CD4-positive, alpha-beta T cell (primary cell): Measurements from ENCODE around the gene ACSF2. TPM values are rescaled to one million over a fixed set of nuclear protein-coding genes. Genes with fewer than 3 reads are reported as not detected.

Experiments
- ATAC-seq: fragments of 200-7000 bp; cut with Tn5 transposase; one replicate; pipeline ENCODE4 v1.10.0; 2022; ENCODE audit warnings: mild to moderate bottlenecking; ENCODE audit not compliant: poor library complexity
- CTCF ChIA-PET: fragments of 350-600 bp; sonication (Branson Sonifier 250); formaldehyde crosslinking; loops from one replicate; lab custom pipeline; 2021; ENCODE audit warnings: antibody characterized with exemption, inconsistent platforms; lab: Charles Lee
- POLR2A ChIA-PET: fragments of 350-600 bp; sonication (Branson Sonifier 250); formaldehyde crosslinking; loops from one replicate; lab custom pipeline; 2021; ENCODE audit warnings: antibody characterized with exemption, inconsistent platforms; lab: Charles Lee
- DNase-seq, 14 experiments: peaks; one replicate each; pipeline ENCODE4 v3.0.0-alpha.2; 2013 to 2020; ENCODE audit warnings: mixed read lengths in 2 of 14
- H3K27ac ChIP-seq, 2 donors: one replicate each; pipeline versions ENCODE4 v1.5.1 to v1.7.0; 2013; ENCODE audit warnings: low read length in 2 of 2, low read depth in 1 of 2, mild to moderate bottlenecking in 1 of 2
- H3K27me3 ChIP-seq, 2 experiments: 1 replicate in 1 of 2; 2 replicates in 1 of 2; pipeline versions ENCODE4 v1.6.1 to v1.7.0; 2013; ENCODE audit warnings: low read length in 2 of 2, control low read depth in 1 of 2, mild to moderate bottlenecking in 1 of 2, moderate library complexity in 1 of 2; ENCODE audit not compliant: insufficient read depth in 2 of 2, control insufficient read depth in 1 of 2
- H3K36me3 ChIP-seq: one replicate; pipeline ENCODE4 v1.6.1; 2013; ENCODE audit warnings: low read length, control low read depth; ENCODE audit not compliant: insufficient read depth
- H3K4me1 ChIP-seq: one replicate; pipeline ENCODE4 v1.6.1; 2013; ENCODE audit warnings: low read length, control low read depth; ENCODE audit not compliant: insufficient read depth
- H3K4me3 ChIP-seq: one replicate; pipeline ENCODE4 v1.5.1; 2013; ENCODE audit warnings: mild to moderate bottlenecking, low read length, moderate library complexity
- H3K9me3 ChIP-seq, 2 experiments: 1 replicate in 1 of 2; 2 replicates in 1 of 2; pipeline versions ENCODE4 v1.6.1 to v1.7.0; 2013; ENCODE audit warnings: low read length in 2 of 2, mild to moderate bottlenecking in 2 of 2, control low read depth in 1 of 2, moderate library complexity in 1 of 2; ENCODE audit not compliant: control insufficient read depth in 1 of 2, insufficient read depth in 1 of 2
- H3K27ac Mint-ChIP-seq: one replicate; pipeline ENCODE4 v1.8.0; 2020; ENCODE audit warnings: mixed read lengths
- H3K27me3 Mint-ChIP-seq: one replicate; pipeline ENCODE4 v1.8.0; 2021; ENCODE audit warnings: mixed read lengths
- H3K36me3 Mint-ChIP-seq: one replicate; pipeline ENCODE4 v1.8.0; 2021; ENCODE audit warnings: low read depth, mixed read lengths
- H3K4me1 Mint-ChIP-seq: one replicate; pipeline ENCODE4 v1.8.0; 2021; ENCODE audit warnings: low read depth, mixed read lengths
- H3K4me3 Mint-ChIP-seq: one replicate; pipeline ENCODE4 v1.8.0; 2020; ENCODE audit warnings: mild to moderate bottlenecking, mixed read lengths
- H3K9me3 Mint-ChIP-seq: one replicate; pipeline ENCODE4 v1.8.0; 2020; ENCODE audit warnings: mixed read lengths
- intact Hi-C, 2 experiments: fragments of 100-400 bp; cut with DNase I in 1 of 2; cut with micrococcal nuclease in 1 of 2; formaldehyde crosslinking; loops; one replicate each; pipeline versions ENCODE4 v1.15.1 to v1.9.0; 2023 to 2025; cut with DNase I, micrococcal nuclease
- total RNA-seq, 174 experiments: library from RNA in 2 of 174; stranded (reverse) in 2 of 174; gene quantifications; one replicate each; pipeline ENCODE4 v1.2.3 and lab custom pipeline; 2021 to 2026
- TF ChIP-seq, protein P1 (sequence below): fragments of 200-600 bp; IDR thresholded peaks from one replicate; pipeline ENCODE4 v1.8.0; 2022; ENCODE audit warnings: antibody characterized with exemption, mild to moderate bottlenecking

Gene ACSF2
- total RNA-seq, 2 experiments from 2014 or later: 11.9 to 13.9 TPM

- Histone ChIP-seq H3K9me3 (no peaks in the 10 kb centered on the region), H3K27ac (no peak overlapping the region), H3K27me3 (no peaks in the 10 kb centered on the region), H3K4me3 (no peak overlapping the region), H3K36me3 (no peaks in the 10 kb centered on the region), H3K4me1 (peaks cover 39% of the 10 kb centered on the region)
- TF ChIP-seq, protein P1, sequence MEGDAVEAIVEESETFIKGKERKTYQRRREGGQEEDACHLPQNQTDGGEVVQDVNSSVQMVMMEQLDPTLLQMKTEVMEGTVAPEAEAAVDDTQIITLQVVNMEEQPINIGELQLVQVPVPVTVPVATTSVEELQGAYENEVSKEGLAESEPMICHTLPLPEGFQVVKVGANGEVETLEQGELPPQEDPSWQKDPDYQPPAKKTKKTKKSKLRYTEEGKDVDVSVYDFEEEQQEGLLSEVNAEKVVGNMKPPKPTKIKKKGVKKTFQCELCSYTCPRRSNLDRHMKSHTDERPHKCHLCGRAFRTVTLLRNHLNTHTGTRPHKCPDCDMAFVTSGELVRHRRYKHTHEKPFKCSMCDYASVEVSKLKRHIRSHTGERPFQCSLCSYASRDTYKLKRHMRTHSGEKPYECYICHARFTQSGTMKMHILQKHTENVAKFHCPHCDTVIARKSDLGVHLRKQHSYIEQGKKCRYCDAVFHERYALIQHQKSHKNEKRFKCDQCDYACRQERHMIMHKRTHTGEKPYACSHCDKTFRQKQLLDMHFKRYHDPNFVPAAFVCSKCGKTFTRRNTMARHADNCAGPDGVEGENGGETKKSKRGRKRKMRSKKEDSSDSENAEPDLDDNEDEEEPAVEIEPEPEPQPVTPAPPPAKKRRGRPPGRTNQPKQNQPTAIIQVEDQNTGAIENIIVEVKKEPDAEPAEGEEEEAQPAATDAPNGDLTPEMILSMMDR: no peak
- Mint-ChIP-seq H3K36me3 (no peaks in the 10 kb centered on the region), H3K9me3 (no peaks in the 10 kb centered on the region), H3K27ac (no peak overlapping the region), H3K4me3 (no peak overlapping the region), H3K27me3 (peaks cover 5% of the 10 kb centered on the region), H3K4me1 (peaks cover 32% of the 10 kb centered on the region)
- DNase-seq (no peak), ATAC-seq (no peak)
- ChIA-PET POLR2A (no interaction called here), CTCF (no interaction called here)
- intact Hi-C loops: no loop called here
These were observed 87.5 kb downstream of the ACSF2 start for GRCh38 chr17:50513495-50513894.

DNA sequence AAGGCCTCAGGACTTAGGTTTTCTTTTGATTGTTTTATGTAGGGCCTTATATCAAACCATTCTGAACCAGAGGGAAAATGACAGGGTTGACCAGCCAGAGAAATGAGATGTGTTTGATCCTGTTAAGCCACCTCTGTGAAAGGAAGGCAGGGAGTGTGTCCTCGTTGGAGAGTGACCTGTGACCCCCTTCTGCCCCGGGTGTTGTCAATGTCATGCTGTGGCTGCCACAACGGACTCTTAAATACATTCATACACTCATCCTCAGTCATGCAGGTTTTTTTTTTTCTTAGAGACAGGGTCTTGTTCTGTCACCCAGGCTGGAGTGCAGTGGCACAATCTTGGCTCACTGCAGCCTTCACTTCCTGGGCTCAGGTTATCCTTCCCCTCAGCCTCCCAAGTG lies 88.4 kb downstream of the ACSF2 start:
- ChIA-PET CTCF (no interaction called here), POLR2A (no interaction called here)
- Mint-ChIP-seq H3K4me1 (peaks cover 25% of the 10 kb centered on the region), H3K36me3 (no peaks in the 10 kb centered on the region), H3K27ac (no peak overlapping the region), H3K9me3 (no peaks in the 10 kb centered on the region), H3K4me3 (no peak overlapping the region), H3K27me3 (peaks cover 5% of the 10 kb centered on the region)
- DNase-seq (no peak), ATAC-seq (no peak)
- Histone ChIP-seq H3K27me3 (no peaks in the 10 kb centered on the region), H3K4me1 (peaks cover 30% of the 10 kb centered on the region), H3K9me3 (no peaks in the 10 kb centered on the region), H3K36me3 (no peaks in the 10 kb centered on the region), H3K4me3 (no peak overlapping the region), H3K27ac (no peak overlapping the region)
- TF ChIP-seq, protein P1: no peak
- intact Hi-C loops: no loop called here

GRCh38 chr17:50514936-50515702 lies 89.1 kb downstream of the ACSF2 start:
- no peak for ATAC-seq

More at GRCh38 chr17:50514936-50515702, 89.1 kb downstream of the ACSF2 start:
- TF ChIP-seq, protein P1: no peak
- Mint-ChIP-seq H3K27ac (no peak overlapping the region), H3K36me3 (no peaks in the 10 kb centered on the region), H3K27me3 (peaks cover 5% of the 10 kb centered on the region), H3K4me1 (peaks cover 20% of the 10 kb centered on the region), H3K9me3 (no peaks in the 10 kb centered on the region), H3K4me3 (no peak overlapping the region)
- intact Hi-C loops: no loop called here
- no peaks in the 10 kb centered on the region for H3K36me3 ChIP-seq
- no peaks in the 10 kb centered on the region for H3K27me3 ChIP-seq
- H3K27ac ChIP-seq: no peak overlapping the region
- H3K4me3 ChIP-seq: no peak overlapping the region
- DNase-seq: no peak
- peaks cover 23% of the 10 kb centered on the region for H3K4me1 ChIP-seq
- H3K9me3 ChIP-seq: no peaks in the 10 kb centered on the region
- POLR2A ChIA-PET: no interaction called here
- CTCF ChIA-PET: no interaction called here
